ENCODE measurements around the gene MYH16.
"Not testable (repeated sequence)": the region's sequence is repeated elsewhere in the genome, so short reads cannot be mapped to it uniquely, and the experiment has no call there.

The MYH16 gene

DNA sequence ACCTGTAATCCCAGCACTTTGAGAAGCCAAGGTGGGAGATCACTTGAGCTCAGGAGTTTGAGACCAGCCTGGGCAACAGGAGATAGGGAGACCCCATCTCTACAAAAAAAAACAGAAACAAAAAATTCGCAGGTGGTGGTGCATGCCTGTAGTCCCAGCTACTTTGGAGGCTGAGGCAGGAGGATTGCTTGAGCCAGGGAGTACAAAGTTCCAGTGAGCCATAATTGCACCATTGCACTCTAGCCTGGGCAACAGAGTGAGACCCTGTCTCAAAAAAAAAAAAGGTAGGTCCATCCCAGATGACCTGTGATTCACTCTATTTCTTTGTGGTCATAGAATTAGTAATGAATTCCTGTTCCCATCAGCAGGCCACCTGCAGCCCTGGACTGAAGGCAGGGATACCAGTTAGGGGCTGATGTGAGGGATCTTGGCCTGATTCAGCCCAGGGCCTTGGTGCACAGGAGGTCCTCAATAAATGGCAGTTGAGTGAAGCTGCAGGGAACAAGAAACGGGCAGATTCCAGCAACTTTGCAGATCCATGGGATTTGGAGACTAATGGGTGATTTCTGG lies at the start of gene MYH16:
TSS of gene MYH16 (plus strand) at position 364 of the 570 bp plus-strand sequence.
- H3K4me1 Mint-ChIP-seq (ENCODE audit: low read depth), result peaks cover 17% of the 10 kb centered on the region
- no peaks in the 10 kb centered on the region for H3K27me3 Mint-ChIP-seq (ENCODE audit: low read depth)
- no peak for DNase-seq (ENCODE audit: low spot score)
- no peaks in the 10 kb centered on the region for H3K36me3 Mint-ChIP-seq (ENCODE audit: low read depth)
- peak within 1 kb of the TSS; percentile 56 for H3K4me3 Mint-ChIP-seq
- no peaks in the 10 kb centered on the region for H3K9me3 Mint-ChIP-seq
- H3K27ac Mint-ChIP-seq, result peak within 1 kb of the TSS; percentile 76

- H3K9me3 Mint-ChIP-seq; H3K27ac Mint-ChIP-seq; H3K36me3 Mint-ChIP-seq (ENCODE audit: low read depth); H3K4me3 Mint-ChIP-seq; H3K27me3 Mint-ChIP-seq (ENCODE audit: low read depth): not testable (repeated sequence)
- peak; percentile 5 for DNase-seq (ENCODE audit: low spot score)
- H3K4me1 Mint-ChIP-seq (ENCODE audit: low read depth), result peaks cover 12% of the 10 kb centered on the region
Observed at GRCh38 chr7:99224263-99224898, 48.3 kb upstream of the MYH16 start.

GRCh38 chr7:99224899-99225265 lies 47.8 kb upstream of the MYH16 start:
- Mint-ChIP-seq H3K27me3 (ENCODE audit: low read depth) (no peaks in the 10 kb centered on the region), H3K9me3 (no peaks in the 10 kb centered on the region), H3K36me3 (ENCODE audit: low read depth) (no peaks in the 10 kb centered on the region), H3K4me1 (ENCODE audit: low read depth) (peaks cover 12% of the 10 kb centered on the region), H3K4me3 (no peak overlapping the region), H3K27ac (peak overlapping the region; percentile 41)
- no peak for DNase-seq (ENCODE audit: low spot score)

DNA sequence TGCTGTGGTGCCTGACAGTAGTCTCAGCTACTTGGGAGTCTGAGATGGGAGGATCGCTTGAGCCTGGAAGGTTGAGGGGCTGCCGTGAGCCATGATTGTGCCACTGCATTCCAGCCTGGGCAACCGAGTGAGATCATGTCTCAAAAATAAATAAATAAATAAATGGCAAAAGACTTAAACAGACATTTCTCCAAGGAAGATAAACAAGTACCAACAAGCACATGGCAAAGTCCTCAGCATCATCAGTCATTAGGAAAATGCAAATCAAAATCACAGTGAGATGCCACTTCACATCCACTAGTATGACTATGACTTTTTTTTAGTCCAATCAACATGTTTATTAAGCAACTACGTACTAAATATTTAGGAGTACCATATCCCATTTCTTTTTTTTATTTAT lies 43.4 kb upstream of the MYH16 start:
- DNase-seq (ENCODE audit: low spot score), result no peak
- Mint-ChIP-seq H3K4me1 (ENCODE audit: low read depth) (peaks cover 8% of the 10 kb centered on the region), H3K27ac (no peak overlapping the region), H3K27me3 (ENCODE audit: low read depth) (no peaks in the 10 kb centered on the region), H3K4me3 (no peak overlapping the region), H3K9me3 (no peaks in the 10 kb centered on the region), H3K36me3 (ENCODE audit: low read depth) (no peaks in the 10 kb centered on the region)

DNA sequence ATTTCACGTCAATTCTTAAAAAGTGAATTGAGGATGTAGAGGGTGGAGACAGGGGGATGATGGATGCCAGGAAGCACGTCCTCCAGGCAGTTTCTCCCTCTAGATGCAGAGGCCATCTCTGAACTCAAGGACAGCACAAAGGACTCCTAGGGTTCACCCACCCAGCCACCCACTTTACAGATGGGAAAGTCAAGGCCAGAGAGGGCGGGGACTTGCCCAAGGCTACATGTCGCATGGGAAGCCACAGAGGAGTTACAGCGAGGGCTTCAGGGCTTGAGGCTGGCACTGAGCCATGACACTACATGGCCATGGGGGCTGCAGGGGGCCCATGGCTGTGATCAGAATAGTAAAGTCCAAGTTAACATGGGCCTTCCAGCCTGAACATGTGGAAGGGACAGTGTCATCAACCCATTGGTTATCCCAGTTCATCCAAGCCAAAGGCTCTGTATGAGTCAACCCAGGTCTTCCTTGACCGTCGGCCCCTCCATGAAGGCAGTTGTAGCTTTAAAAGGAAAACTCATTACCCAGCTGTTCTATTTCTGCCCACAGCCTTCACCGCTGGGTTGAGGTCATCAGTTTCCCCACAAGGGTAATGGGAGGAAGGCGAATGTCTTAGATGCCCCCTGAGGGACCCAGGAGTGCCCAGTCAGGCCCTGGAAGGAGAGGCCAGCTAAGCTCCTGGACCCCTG lies 40.4 kb upstream of the MYH16 start:
- no peak overlapping the region for H3K27ac Mint-ChIP-seq
- H3K27me3 Mint-ChIP-seq (ENCODE audit: low read depth), result no peaks in the 10 kb centered on the region
- no peak overlapping the region for H3K4me3 Mint-ChIP-seq
- H3K4me1 Mint-ChIP-seq (ENCODE audit: low read depth), result no peaks in the 10 kb centered on the region
- no peaks in the 10 kb centered on the region for H3K9me3 Mint-ChIP-seq
- H3K36me3 Mint-ChIP-seq (ENCODE audit: low read depth), result no peaks in the 10 kb centered on the region
- no peak for DNase-seq (ENCODE audit: low spot score)

DNA sequence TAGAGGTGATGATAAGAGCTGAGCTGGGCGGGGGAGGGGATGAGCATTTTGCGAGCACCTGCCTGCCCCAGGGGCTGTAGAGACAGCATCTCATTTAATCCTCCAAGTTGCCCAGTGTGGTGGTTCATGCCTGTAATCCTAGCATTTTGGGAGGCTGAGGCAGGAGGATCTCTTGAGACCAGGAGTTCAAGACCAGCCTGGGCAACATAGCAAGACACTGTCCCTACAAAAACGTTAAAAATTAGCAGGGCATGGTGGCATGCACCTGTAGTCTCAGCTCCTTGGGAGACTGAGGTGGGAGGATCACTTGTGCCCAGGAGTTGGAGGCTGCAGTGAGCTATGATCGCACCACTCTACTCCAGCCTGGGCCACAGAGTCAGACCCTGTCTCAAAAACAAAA lies 39.7 kb upstream of the MYH16 start:
- H3K4me1 Mint-ChIP-seq (ENCODE audit: low read depth); H3K9me3 Mint-ChIP-seq; H3K27me3 Mint-ChIP-seq (ENCODE audit: low read depth); H3K36me3 Mint-ChIP-seq (ENCODE audit: low read depth); DNase-seq (ENCODE audit: low spot score); H3K27ac Mint-ChIP-seq; H3K4me3 Mint-ChIP-seq: not testable (repeated sequence)

DNA sequence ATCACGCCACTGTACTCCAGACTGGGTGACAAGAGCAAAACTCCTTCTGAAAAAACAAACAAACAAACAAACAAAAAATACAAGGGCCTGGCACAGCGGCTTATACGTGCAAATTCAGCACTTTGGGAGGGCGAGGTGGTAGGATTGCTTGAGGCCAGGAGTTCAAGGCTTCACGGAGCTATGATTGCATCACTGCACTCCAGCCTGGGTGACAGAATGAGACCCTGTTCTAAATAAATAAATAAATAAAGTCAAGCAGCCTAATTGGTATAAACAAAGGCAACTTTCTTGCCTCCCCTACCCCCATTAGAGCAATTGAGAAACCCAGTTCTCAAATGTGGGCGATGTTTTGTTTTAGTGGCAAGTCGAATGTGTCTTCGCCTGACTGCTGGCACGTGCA lies 38.5 kb upstream of the MYH16 start:
- H3K27ac Mint-ChIP-seq, result no peak overlapping the region
- no peak overlapping the region for H3K4me3 Mint-ChIP-seq
- H3K27me3 Mint-ChIP-seq (ENCODE audit: low read depth), result peaks cover 2% of the 10 kb centered on the region
- H3K36me3 Mint-ChIP-seq (ENCODE audit: low read depth), result no peaks in the 10 kb centered on the region
- H3K9me3 Mint-ChIP-seq, result no peaks in the 10 kb centered on the region
- DNase-seq (ENCODE audit: low spot score), result no peak
- H3K4me1 Mint-ChIP-seq (ENCODE audit: low read depth), result no peaks in the 10 kb centered on the region

DNA sequence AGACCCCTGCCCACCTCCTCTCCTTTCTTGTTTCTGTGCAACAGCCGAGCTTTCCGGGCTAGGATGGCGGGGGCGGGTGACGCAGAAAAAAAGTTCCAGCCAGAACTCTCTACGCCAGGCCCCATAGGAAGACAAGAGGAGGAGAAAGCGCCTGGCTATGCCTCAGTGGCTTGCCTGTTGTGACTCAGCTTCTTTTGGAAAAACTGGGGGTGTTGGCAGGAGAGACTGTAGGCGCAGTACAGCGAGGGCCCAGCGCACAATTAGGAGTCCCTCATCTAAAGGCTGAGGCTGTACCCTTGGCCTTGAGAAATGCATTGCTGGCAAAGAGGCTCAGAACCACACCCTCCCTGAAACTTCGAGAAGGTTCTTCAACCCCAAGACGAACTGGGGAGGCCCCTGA lies 36.7 kb upstream of the MYH16 start:
- H3K4me3 Mint-ChIP-seq, result no peak overlapping the region
- no peaks in the 10 kb centered on the region for H3K4me1 Mint-ChIP-seq (ENCODE audit: low read depth)
- no peaks in the 10 kb centered on the region for H3K9me3 Mint-ChIP-seq
- no peaks in the 10 kb centered on the region for H3K36me3 Mint-ChIP-seq (ENCODE audit: low read depth)
- H3K27ac Mint-ChIP-seq, result no peak overlapping the region
- no peak for DNase-seq (ENCODE audit: low spot score)
- peaks cover 4% of the 10 kb centered on the region for H3K27me3 Mint-ChIP-seq (ENCODE audit: low read depth)

GRCh38 chr7:99237876-99238275 lies 34.8 kb upstream of the MYH16 start:
- H3K9me3 Mint-ChIP-seq; H3K27me3 Mint-ChIP-seq (ENCODE audit: low read depth); DNase-seq (ENCODE audit: low spot score); H3K27ac Mint-ChIP-seq; H3K4me3 Mint-ChIP-seq; H3K36me3 Mint-ChIP-seq (ENCODE audit: low read depth); H3K4me1 Mint-ChIP-seq (ENCODE audit: low read depth): not testable (repeated sequence)

DNA sequence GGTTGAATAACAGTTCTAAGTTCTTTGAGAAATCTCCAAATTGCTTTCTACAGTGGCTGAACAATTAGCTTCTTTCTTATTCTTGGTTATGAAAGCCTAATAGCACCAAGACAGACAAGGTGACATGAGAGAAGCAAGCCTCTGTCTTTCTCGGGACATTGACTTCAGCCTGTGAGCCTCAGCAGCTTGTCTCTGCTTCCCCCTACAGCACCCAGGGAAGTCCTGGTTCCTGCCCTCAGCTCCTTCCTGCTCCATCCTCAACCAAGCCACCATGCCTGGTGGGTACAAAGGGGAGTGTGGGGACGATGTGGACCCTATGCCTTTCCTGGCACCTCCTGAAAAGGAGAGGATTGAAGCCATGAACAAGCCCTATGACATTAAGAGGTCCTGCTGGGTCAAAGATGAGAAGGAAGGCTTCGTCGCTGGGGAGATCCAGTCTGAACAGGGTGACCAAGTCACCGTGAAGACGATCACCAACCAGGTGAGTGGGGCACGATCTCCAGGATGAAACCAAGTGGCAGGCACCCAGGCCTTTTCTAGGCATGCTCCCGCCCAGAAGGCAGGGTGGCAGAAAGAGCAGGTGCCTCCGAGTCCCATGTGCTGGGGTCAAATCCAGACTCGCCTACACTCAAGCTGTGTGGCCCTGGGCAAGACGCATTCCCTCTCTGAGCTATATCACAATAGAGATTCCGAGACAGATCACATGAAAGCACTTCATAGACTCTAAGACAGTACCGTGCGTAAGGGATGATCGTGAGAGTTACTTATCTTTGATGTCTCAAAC lies 33.9 kb upstream of the MYH16 start:
- H3K9me3 Mint-ChIP-seq, result no peaks in the 10 kb centered on the region
- no peak overlapping the region for H3K4me3 Mint-ChIP-seq
- peaks cover 4% of the 10 kb centered on the region for H3K27me3 Mint-ChIP-seq (ENCODE audit: low read depth)
- DNase-seq (ENCODE audit: low spot score), result no peak
- H3K4me1 Mint-ChIP-seq (ENCODE audit: low read depth), result no peaks in the 10 kb centered on the region
- H3K36me3 Mint-ChIP-seq (ENCODE audit: low read depth), result no peaks in the 10 kb centered on the region
- H3K27ac Mint-ChIP-seq, result no peak overlapping the region

DNA sequence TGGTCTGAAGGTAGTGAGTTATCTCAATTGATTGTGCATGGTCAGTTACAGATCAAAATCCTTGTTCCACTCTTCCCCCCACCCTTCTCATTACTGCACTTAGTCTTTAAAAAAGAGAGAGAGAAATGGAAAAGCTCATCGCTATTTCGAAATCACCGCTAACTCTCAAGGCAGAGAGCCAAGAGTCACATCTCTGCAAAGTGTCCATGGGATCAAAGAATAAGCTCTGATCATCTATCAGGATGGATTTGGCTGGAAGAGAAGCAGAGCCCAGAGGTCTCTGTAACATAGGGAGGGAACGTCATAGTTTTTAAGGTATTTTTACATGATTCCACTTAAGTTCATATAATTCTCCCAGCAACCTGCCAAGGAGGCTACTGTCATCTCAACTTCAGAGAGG lies 30.0 kb upstream of the MYH16 start:
- Mint-ChIP-seq H3K9me3 (no peaks in the 10 kb centered on the region), H3K27ac (no peak overlapping the region), H3K36me3 (ENCODE audit: low read depth) (no peaks in the 10 kb centered on the region), H3K4me3 (no peak overlapping the region), H3K27me3 (ENCODE audit: low read depth) (peaks cover 4% of the 10 kb centered on the region), H3K4me1 (ENCODE audit: low read depth) (no peaks in the 10 kb centered on the region)
- no peak for DNase-seq (ENCODE audit: low spot score)

- Mint-ChIP-seq H3K9me3 (no peaks in the 10 kb centered on the region), H3K4me3 (no peak overlapping the region), H3K27me3 (ENCODE audit: low read depth) (peaks cover 2% of the 10 kb centered on the region), H3K27ac (no peak overlapping the region), H3K36me3 (ENCODE audit: low read depth) (no peaks in the 10 kb centered on the region), H3K4me1 (ENCODE audit: low read depth) (no peaks in the 10 kb centered on the region)
- DNase-seq (ENCODE audit: low spot score), result no peak
Observed at GRCh38 chr7:99243751-99244337, 28.8 kb upstream of the MYH16 start.

DNA sequence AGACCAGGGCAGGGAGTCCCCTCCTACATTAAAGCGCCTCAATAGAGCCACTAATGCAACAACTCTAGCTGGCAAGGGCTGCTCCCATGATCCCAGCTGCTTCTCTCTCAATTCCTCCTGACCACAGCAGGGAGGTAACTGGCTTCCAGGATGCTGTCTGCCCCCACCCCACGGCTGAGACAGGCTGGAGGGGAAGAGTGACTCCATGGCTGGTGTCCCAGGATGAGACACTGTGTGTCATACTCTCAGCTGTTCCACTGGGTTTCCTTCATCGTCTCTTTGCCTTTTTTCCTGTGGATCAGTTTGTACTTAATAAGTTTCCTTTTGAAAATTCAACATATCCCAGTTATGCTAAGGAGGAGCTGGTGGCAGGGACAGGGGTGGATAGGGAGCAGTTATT lies 27.7 kb upstream of the MYH16 start:
- H3K4me3 Mint-ChIP-seq, result no peak overlapping the region
- H3K4me1 Mint-ChIP-seq (ENCODE audit: low read depth), result no peaks in the 10 kb centered on the region
- no peak overlapping the region for H3K27ac Mint-ChIP-seq
- DNase-seq (ENCODE audit: low spot score), result no peak
- no peaks in the 10 kb centered on the region for H3K36me3 Mint-ChIP-seq (ENCODE audit: low read depth)
- peaks cover 2% of the 10 kb centered on the region for H3K27me3 Mint-ChIP-seq (ENCODE audit: low read depth)
- no peaks in the 10 kb centered on the region for H3K9me3 Mint-ChIP-seq

Data from T-helper 2 cell treated with Interferon-gamma antibody and Interleukin-4, amounts not matched to agents 5 μg/mL and 100 μg/mL, for 36 hours (primary cell).